ENCODE results near the gene KRTAP5-10. TPM values are rescaled to one million over a fixed set of nuclear protein-coding genes. Genes with fewer than 3 reads are reported as not detected.

Gene KRTAP5-10
- total RNA-seq, 6 experiments from 2014 or later, result not detected

DNA sequence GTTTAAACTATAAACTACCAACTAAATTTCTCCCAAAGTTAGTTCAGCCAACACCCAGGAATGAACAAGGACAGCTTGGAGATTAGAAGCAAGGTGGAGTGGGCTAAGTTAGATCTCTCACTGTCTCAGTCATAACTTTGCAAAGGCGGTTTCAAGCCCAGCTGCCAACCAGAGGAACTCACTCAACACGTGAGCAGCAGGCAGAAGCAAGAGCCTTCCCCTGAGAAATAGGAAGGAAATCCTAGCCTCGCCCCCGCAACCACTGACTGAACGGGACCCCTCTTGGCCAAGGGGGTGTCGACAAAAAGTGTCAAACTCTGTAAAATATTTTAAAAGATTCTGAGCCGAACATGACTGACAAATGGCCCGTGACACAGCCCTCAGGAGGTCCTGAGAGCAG is 21.5 kb upstream of the KRTAP5-10 start:
- no peak overlapping the region for H3K4me3 Mint-ChIP-seq
- H3K9me3 Mint-ChIP-seq, result no peaks in the 10 kb centered on the region; the same call in 1 of the 2 replicates
- H3K36me3 Mint-ChIP-seq (ENCODE audit: low read depth), result no peaks in the 10 kb centered on the region
- no peak overlapping the region for H3K27ac Mint-ChIP-seq
- peaks cover 29% of the 10 kb centered on the region for H3K27me3 Mint-ChIP-seq (ENCODE audit: insufficient read depth)
- TF ChIP-seq, protein P1, sequence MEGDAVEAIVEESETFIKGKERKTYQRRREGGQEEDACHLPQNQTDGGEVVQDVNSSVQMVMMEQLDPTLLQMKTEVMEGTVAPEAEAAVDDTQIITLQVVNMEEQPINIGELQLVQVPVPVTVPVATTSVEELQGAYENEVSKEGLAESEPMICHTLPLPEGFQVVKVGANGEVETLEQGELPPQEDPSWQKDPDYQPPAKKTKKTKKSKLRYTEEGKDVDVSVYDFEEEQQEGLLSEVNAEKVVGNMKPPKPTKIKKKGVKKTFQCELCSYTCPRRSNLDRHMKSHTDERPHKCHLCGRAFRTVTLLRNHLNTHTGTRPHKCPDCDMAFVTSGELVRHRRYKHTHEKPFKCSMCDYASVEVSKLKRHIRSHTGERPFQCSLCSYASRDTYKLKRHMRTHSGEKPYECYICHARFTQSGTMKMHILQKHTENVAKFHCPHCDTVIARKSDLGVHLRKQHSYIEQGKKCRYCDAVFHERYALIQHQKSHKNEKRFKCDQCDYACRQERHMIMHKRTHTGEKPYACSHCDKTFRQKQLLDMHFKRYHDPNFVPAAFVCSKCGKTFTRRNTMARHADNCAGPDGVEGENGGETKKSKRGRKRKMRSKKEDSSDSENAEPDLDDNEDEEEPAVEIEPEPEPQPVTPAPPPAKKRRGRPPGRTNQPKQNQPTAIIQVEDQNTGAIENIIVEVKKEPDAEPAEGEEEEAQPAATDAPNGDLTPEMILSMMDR (IDR thresholded peaks at IDR 0.05), result no peak
- DNase-seq, result no peak
- no peaks in the 10 kb centered on the region for H3K4me1 Mint-ChIP-seq (ENCODE audit: low read depth)

DNA sequence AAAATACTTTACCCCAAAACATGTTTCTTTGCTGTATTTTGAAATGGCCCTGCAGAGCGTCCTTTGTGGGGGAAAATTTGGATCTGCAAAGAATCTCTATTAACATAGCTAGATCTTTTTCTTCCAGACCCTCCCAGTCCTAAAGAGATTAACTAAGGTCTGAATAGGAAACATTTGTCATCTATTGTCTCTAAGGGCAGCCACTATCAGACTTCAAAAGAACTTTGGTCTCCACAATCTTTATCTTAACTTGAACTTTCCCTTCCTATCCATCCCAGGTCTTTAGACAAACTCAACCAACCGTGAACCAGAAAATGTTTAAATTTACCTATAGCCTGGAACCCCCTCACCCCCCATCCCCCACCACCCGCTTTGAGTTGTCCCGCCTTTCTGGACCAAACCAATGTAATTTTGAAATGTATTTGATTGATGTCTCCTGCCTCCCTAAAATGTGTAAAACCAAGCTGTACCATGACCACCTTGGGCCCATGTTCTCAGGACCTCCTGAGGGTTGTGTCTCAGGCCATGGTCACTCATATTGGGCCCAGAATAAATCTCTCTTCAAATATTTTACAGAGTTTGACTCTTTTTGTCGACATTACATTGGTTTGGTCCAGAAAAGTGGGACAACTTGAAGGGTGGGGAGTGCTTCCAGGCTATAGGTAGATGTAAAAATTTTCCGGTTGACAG is 20.7 kb upstream of the KRTAP5-10 start:
- H3K4me3 Mint-ChIP-seq, result no peak overlapping the region

DNA sequence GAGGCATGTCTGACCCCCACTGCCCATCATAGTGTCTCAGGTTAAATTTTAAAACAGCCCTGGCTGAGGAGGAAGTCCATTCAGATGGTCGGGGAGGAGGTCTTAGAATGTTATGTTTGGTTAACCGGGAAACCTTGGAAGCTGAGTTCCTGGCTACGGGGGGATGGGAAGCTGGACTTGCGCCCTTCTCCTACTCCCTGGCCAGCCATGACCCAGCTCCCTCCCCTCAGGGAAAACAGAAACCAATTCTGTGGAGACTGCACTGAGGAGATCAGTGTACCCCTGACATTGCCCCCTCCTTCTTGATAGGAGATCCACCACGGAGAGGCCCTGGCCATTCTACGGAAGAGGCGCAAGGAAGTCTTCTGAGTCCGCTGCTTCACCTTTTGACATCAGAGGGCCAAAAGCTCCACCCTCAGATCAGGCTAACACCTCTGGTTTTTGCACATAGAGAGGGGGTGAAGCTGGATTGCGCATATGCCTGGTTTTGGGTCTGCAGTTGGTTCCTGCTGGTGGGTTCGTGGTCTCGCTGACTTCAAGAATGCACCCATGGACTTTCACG is 19.9 kb upstream of the KRTAP5-10 start:
- H3K27me3 Mint-ChIP-seq (ENCODE audit: insufficient read depth), result peaks cover 26% of the 10 kb centered on the region
- no peak overlapping the region for H3K4me3 Mint-ChIP-seq
- H3K27ac Mint-ChIP-seq, result no peak overlapping the region
- H3K9me3 Mint-ChIP-seq, result no peaks in the 10 kb centered on the region; the same call in 1 of the 2 replicates
- no peaks in the 10 kb centered on the region for H3K36me3 Mint-ChIP-seq (ENCODE audit: low read depth)
- TF ChIP-seq, protein P1 (IDR thresholded peaks at IDR 0.05), result no peak
- no peak for DNase-seq
- no peaks in the 10 kb centered on the region for H3K4me1 Mint-ChIP-seq (ENCODE audit: low read depth)

More for the DNA sequence above, 20.7 kb upstream of the KRTAP5-10 start:
- no peaks in the 10 kb centered on the region for H3K36me3 Mint-ChIP-seq (ENCODE audit: low read depth)
- H3K27me3 Mint-ChIP-seq (ENCODE audit: insufficient read depth), result peaks cover 28% of the 10 kb centered on the region
- TF ChIP-seq, protein P1 (IDR thresholded peaks at IDR 0.05), result no peak
- H3K27ac Mint-ChIP-seq, result no peak overlapping the region
- H3K4me1 Mint-ChIP-seq (ENCODE audit: low read depth), result no peaks in the 10 kb centered on the region
- H3K9me3 Mint-ChIP-seq, result no peaks in the 10 kb centered on the region; the same call in 1 of the 2 replicates
- DNase-seq, result no peak

DNA sequence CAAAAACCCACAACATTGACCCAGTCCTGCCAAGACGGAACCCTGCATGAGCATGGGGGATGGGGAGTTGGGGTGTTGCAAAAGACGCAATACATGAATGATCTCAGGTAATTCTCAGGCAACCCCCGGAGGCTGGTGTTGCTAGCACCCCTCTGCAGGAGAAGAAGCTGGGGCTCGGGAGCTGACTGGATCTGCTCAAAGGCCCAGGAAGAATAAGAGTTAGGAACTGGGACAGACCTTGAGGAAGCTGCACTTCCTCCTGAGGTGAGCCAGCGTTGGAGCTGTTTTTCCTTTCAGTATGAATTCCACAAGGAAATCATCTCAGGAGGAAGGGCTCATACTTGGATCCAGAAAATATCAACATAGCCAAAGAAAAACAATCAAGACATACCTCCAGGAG is 17.2 kb upstream of the KRTAP5-10 start, which contains the start of gene KRTAP5-9:
KRTAP5-9 (plus strand) TSS at position 301 of the 400 bp plus-strand sequence. CDS start 238 bp downstream, outside the sequence.
- peaks cover 19% of the 10 kb centered on the region for H3K27me3 Mint-ChIP-seq (ENCODE audit: insufficient read depth)
- TF ChIP-seq, protein P1 (IDR thresholded peaks at IDR 0.05), result no peak
- DNase-seq, result no peak
- H3K27ac Mint-ChIP-seq, result no peak within 1 kb of the TSS
- no peak within 1 kb of the TSS for H3K4me3 Mint-ChIP-seq
- H3K36me3 Mint-ChIP-seq (ENCODE audit: low read depth), result no peaks in the 10 kb centered on the region
- no peaks in the 10 kb centered on the region for H3K4me1 Mint-ChIP-seq (ENCODE audit: low read depth)
- H3K9me3 Mint-ChIP-seq, result no peaks in the 10 kb centered on the region; the same call in 1 of the 2 replicates

DNA sequence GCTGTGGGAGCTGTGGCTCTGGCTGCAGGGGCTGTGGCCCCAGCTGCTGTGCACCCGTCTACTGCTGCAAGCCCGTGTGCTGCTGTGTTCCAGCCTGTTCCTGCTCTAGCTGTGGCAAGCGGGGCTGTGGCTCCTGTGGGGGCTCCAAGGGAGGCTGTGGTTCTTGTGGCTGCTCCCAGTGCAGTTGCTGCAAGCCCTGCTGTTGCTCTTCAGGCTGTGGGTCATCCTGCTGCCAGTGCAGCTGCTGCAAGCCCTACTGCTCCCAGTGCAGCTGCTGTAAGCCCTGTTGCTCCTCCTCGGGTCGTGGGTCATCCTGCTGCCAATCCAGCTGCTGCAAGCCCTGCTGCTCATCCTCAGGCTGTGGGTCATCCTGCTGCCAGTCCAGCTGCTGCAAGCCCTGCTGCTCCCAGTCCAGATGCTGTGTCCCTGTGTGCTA is 16.6 kb upstream of the KRTAP5-10 start:
- no peak for DNase-seq
- H3K4me1 Mint-ChIP-seq (ENCODE audit: low read depth), result no peaks in the 10 kb centered on the region
- TF ChIP-seq, protein P1 (IDR thresholded peaks at IDR 0.05), result no peak
- H3K4me3 Mint-ChIP-seq, result no peak overlapping the region
- H3K27ac Mint-ChIP-seq, result no peak overlapping the region
- H3K27me3 Mint-ChIP-seq (ENCODE audit: insufficient read depth), result peaks cover 14% of the 10 kb centered on the region
- H3K9me3 Mint-ChIP-seq, result no peaks in the 10 kb centered on the region; the same call in 1 of the 2 replicates
- no peaks in the 10 kb centered on the region for H3K36me3 Mint-ChIP-seq (ENCODE audit: low read depth)

Measured in HFFc6 (cell line).